GM21786 (cell line): ENCODE data around the gene VWDE.

ENCODE experiments used
- ATAC-seq: cut with Tn5 transposase; IDR thresholded peaks from one replicate; pipeline ENCODE4 v1.9.1; 2021; ENCODE audit not compliant: unreplicated experiment

Gene VWDE

DNA sequence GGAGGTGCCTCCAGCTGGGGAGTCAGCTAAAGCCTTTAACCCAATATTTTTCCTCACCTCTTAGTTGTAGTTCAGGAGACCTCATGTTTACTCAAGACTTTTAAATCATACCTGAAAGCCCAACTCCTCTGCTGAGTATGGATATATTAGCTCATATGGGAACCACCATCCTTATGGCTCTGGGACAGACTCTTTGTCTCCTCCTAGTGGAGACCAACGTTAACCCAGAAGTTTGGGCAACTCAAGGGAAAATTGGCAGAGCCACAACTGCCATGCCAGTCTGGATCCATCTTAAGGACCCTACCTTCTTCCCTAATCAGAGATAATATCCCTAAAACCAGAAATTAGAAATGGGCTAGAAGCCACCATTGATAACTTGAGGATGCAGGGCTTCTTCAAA, 111.8 kb downstream of the VWDE start:
- no peak for ATAC-seq

DNA sequence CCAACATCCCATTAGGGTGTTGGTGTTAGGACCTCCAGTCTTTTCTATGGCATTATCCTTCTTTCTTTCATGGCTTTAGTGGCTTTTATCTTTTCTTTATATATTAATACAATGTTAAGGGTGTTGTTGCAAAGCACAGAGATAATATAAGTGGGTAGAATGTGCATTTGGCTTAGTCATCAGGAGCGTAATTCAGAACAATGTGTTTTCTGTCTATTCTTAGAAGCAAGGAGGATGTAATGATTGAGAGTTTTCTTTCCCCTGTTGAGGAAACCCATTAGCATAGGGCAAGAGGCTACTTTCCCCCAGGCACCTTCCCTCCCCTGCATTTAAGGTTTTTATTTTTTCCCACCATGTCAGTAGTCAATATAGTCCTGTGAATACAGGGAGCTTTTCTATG, 112.9 kb downstream of the VWDE start:
- ATAC-seq, result no peak

DNA sequence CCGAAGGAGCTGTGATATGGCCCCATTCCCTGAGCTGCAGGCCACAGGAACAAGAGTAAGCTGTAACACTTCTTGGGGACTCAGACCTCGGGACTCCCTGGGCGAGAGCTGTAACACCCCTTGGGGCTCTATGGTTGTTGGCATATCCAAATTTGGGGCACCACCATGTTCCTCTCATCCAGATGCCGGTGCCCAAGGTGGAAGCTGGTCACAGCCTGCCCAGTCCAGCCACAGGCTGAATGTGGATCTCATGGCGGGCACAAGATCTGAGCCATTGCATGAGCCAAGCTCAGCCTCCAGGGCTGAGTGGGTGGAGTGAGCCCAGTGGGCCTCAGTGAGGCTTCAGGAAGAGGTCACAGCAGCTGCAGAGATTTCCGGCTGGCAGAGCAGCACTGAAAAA, 113.7 kb downstream of the VWDE start:
- ATAC-seq, result no peak

DNA sequence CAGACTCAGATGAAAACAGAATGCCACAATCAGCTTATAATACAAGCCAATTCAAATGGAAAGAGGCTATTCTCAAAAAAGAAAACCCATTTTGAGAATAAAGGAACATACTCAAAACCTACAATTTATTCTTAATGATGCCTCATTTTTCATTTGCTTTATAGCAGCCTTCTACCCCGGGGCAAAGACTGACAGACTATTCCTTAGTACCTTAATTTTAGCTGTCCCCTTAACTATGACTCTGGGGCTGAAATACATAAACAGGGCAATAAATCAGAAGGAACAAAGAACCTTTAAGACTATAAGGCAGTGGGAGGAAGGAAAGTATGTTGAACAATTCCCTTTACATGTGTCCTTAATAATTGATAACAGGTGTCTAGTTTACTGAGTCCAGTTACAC, 115.8 kb downstream of the VWDE start:
- no peak for ATAC-seq

DNA sequence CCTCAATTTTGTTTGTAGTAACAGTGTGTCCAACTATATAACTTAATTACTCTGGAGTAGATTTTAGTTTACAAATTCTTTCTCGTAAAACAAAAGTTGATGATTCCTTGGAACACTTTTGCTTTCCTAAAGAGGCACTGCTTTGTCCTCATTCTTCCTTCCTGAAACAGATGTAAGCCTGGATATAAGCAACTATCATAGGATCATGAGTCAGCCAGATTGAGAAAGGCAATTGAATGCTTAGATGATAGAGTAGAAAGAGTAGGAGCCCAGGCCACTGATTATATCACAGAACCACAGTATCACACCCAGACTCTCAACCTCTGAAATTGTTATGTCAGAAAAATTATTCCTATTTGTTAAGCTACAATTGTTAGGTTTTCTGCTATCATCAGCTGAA, 122.6 kb downstream of the VWDE start:
- ATAC-seq, result no peak
